Liver (tissue), 2 donors: ENCODE measurements around the gene RPL35A.

Experiments used
- CTCF ChIP-seq: fragments of 150-350 bp; IDR thresholded peaks from 2 replicates; pipeline ENCODE4 v1.5.1; 2017; ENCODE audit warnings: improper control_type of control experiment, low read depth, low read length; ENCODE audit not compliant: missing input control
- FOXA1 ChIP-seq: IDR thresholded peaks from 2 replicates; pipeline ENCODE4 v1.6.1; 2016; ENCODE audit warnings: antibody characterized with exemption
- donor health status: healthy.

GRCh38 chr3:197912741-197913476 lies 37.1 kb upstream of the RPL35A start:
- TF ChIP-seq CTCF, result no peak
- no peak for TF ChIP-seq FOXA1
